ENCODE measurements around the gene MYZAP.
A peak's percentile ranks its signal among the peaks of the same experiment; 100 is the strongest.

Gene MYZAP

DNA sequence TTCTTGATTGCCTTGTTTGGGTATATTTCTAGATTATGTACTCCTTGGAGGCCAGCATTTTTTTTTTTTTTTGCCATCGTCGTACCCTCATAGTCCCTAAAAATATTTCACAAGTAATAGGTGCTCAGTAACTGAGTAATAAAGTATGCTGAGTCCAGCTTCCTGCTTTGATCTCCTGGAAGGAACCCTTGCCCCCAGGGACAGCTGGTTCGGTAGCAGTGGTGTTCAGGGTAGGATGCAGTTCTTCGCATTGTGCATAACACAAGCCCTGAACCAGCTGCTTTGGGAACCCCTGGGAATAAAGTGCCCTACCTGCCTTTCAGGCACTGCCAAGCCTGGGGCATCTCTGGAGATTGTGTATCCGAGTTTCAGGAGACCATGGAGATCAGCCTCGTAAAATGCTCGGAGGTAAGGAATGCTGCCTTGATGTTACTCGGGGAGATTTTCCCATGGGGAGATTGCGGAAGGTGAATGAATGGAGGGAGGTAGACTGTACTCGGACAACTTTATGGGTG, 7.6 kb downstream of the MYZAP start:
- no peak for DNase-seq (ENCODE audit: low read depth)
- TF ChIP-seq, protein P1, sequence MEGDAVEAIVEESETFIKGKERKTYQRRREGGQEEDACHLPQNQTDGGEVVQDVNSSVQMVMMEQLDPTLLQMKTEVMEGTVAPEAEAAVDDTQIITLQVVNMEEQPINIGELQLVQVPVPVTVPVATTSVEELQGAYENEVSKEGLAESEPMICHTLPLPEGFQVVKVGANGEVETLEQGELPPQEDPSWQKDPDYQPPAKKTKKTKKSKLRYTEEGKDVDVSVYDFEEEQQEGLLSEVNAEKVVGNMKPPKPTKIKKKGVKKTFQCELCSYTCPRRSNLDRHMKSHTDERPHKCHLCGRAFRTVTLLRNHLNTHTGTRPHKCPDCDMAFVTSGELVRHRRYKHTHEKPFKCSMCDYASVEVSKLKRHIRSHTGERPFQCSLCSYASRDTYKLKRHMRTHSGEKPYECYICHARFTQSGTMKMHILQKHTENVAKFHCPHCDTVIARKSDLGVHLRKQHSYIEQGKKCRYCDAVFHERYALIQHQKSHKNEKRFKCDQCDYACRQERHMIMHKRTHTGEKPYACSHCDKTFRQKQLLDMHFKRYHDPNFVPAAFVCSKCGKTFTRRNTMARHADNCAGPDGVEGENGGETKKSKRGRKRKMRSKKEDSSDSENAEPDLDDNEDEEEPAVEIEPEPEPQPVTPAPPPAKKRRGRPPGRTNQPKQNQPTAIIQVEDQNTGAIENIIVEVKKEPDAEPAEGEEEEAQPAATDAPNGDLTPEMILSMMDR (conservative IDR thresholded peaks at IDR 0.05; ENCODE audit: control insufficient read depth, insufficient read depth, low read depth, low read length) = no peak

DNA sequence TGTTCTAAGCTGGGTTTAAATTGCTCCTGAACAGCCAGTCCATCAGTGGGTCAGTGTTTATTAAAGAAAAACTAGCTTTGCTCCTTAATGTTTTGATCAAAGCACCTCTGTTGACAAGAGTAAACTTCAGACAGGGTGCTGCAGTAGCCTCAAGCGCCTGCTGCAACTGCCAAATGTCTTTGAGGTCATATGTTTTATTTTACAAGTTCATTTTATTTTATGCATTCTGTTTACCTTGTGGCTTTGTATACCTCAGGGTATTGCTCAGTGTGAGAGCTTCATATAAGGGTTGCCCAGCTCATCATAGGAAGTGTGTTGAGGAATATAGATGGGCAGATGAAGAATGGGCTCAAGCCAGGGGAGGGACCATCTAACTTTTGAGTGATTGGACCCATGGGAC, 8.5 kb downstream of the MYZAP start:
- H3K4me3 ChIP-seq (ENCODE audit: control insufficient read depth, low read depth, low read length) = no peak overlapping the region
- no peak for DNase-seq (ENCODE audit: low read depth)
- TF ChIP-seq, protein P1 (conservative IDR thresholded peaks at IDR 0.05; ENCODE audit: control insufficient read depth, insufficient read depth, low read depth, low read length) = no peak

More for the DNA sequence above, 7.6 kb downstream of the MYZAP start:
- no peak overlapping the region for H3K4me3 ChIP-seq (ENCODE audit: control insufficient read depth, low read depth, low read length)

DNA sequence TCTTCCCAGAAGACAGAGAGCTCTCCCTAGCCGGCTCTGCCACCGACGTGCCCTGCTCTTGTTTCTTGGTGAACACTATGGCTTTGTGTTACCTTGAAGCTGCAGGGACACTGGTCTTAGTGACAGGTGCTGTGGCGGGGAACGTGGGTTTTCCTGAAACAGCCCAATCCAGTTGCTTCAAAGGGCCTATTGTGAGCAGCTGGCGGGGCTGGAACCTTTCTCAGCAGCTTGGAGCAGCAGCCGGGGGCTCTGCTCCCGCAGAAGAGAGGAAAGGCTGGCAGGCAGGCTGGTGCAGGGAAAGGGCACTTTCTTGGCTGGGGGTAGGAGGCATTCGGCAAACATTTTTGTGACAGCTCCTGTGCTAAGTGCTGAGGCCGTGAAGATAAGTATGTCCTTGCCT, 12.8 kb downstream of the MYZAP start:
- TF ChIP-seq, protein P1 (conservative IDR thresholded peaks at IDR 0.05; ENCODE audit: control insufficient read depth, insufficient read depth, low read depth, low read length) = no peak
- H3K4me3 ChIP-seq (ENCODE audit: control insufficient read depth, low read depth, low read length) = no peak overlapping the region
- DNase-seq (ENCODE audit: low read depth) = no peak

DNA sequence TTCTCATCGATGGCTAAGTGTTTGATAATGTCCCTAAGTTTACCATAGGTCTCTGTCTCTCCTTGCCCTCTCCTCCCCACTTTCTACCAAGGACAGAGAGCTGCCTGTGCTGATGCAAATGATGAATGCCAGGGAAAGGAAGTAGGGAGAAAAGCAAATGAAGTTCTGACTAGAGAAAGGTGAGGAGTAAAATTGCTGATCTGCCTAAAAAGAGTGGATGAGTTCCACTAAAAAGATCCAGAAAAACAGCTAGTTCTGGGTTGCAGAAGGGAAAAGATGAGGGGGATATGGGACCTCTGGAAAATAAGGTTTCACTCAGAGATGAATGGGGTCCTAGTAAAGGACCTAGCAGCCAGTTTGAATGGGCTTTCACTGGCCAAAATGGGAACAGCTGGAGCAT, 13.8 kb downstream of the MYZAP start:
- no peak for DNase-seq (ENCODE audit: low read depth)
- H3K4me3 ChIP-seq (ENCODE audit: control insufficient read depth, low read depth, low read length) = no peak overlapping the region
- TF ChIP-seq, protein P1 (conservative IDR thresholded peaks at IDR 0.05; ENCODE audit: control insufficient read depth, insufficient read depth, low read depth, low read length) = no peak

DNA sequence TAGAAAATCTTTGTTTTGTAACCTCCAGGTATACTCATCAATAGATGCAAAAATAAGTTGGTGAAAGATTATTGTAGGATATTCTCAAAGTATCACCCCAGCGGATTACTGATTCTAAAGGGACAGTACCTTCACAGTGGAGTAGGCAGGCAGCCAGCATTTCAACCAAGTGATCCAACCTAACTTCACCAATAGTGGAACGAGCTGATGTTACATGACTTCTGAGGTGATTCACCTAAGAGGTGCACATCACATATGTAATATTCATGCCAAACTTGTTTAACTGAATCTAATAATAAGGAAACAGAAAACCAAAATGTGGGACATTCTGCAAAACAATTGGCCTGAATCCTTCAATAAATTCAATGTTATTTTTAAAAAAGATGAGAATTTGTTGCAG, 14.3 kb downstream of the MYZAP start:
- H3K4me3 ChIP-seq (ENCODE audit: control insufficient read depth, low read depth, low read length) = no peak overlapping the region
- DNase-seq (ENCODE audit: low read depth) = no peak
- TF ChIP-seq, protein P1 (conservative IDR thresholded peaks at IDR 0.05; ENCODE audit: control insufficient read depth, insufficient read depth, low read depth, low read length) = no peak

DNA sequence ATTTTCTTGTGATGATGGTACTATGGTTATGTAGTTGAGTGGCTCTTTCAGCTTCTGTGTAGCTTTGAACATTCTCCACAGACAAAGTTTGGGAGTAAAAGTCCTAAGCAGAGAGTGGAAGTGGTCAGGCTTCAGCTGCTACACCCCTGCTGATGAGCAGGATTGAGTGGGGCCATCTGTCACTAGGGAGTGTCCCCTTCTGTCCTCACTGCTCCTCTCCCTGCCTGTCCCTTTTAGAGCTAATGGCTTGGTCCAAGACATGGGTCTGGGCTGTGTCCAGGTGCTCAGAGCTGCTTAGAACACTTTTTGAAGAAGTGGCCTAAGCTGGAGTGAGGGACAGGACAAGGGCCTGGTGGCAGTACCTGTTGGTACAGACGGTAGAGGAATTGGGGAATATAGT, 15.1 kb downstream of the MYZAP start:
- DNase-seq (ENCODE audit: low read depth) = no peak
- H3K4me3 ChIP-seq (ENCODE audit: control insufficient read depth, low read depth, low read length) = no peak overlapping the region
- TF ChIP-seq, protein P1 (conservative IDR thresholded peaks at IDR 0.05; ENCODE audit: control insufficient read depth, insufficient read depth, low read depth, low read length) = no peak

DNA sequence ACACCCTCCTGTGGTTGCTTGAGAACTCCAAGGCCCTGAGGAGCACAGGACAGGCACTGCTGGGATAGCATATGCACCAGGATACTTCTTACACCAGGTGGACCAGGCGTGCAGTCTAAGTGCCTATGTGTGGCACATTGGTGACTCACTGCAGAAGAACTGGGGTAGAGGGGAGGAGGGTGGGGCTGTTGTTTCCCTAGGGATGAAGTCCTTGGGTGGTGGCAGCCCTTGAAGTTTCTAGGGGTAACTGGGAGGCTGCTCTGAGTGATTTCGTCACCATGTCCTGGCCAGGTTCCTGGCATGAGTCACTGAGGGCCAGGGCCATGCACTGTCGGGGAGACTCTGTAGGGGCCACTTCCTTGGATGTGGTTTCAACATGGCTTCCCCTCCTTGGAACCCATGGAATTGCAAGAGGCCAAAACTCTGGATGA, 15.9 kb downstream of the MYZAP start:
- peak; percentile 71 for DNase-seq (ENCODE audit: low read depth)
- TF ChIP-seq, protein P1 (conservative IDR thresholded peaks at IDR 0.05; ENCODE audit: control insufficient read depth, insufficient read depth, low read depth, low read length) = no peak
- H3K4me3 ChIP-seq (ENCODE audit: control insufficient read depth, low read depth, low read length) = no peak overlapping the region

Measured in fibroblast of mammary gland (primary cell).